Measurements from ENCODE around the gene RNF214.

Gene RNF214

DNA sequence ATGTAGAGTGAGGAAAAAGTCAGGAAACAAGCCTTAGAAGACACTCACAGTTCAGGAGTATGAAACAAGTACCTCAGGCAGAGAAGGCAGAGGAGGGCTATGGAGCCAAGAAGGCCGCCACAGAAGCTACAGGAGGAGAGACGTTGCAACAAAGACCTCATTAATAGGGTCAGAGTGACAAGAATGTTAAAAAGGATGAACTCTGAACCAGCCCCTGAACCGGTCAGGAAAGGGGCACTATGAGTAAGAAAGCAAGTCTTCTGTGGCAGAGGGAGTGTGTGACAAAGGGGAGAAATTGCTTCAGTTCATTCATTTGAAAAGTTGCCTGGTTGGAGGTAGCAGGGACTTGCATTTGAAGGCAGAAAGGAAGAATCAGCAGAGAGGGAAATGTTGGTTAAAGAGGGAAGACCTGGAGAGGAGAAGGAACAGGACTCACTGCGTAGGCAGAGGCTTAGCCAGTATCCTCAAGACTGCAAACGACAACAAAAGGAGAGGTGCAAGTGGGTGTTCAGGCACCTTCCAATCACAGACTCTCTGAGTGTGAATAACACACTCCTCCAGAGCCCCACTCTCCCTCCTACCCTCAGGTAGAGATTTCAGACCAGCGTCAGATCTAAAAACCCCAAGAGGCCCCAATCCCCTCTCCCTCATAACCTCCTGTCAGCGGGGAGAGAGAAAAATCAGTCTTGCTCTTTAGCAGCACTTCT is 17.9 kb upstream of the RNF214 start:
- DNase-seq (ENCODE audit: low read depth, low spot score) = no peak

GRCh38 chr11:117217141-117218084 is 15.1 kb upstream of the RNF214 start:
- DNase-seq (ENCODE audit: low read depth, low spot score) = peak; percentile 74

GRCh38 chr11:117218133-117218915 is 14.1 kb upstream of the RNF214 start:
- peak; percentile 58 for DNase-seq (ENCODE audit: low read depth, low spot score)

GRCh38 chr11:117219001-117219400 is 13.5 kb upstream of the RNF214 start:
- DNase-seq (ENCODE audit: low read depth, low spot score) = peak; percentile 0

GRCh38 chr11:117219455-117219854 is 13.0 kb upstream of the RNF214 start:
- DNase-seq (ENCODE audit: low read depth, low spot score) = no peak

- DNase-seq (ENCODE audit: low read depth, low spot score) = no peak
Observed at GRCh38 chr11:117219995-117220394, 12.5 kb upstream of the RNF214 start.

- no peak for DNase-seq (ENCODE audit: low read depth, low spot score)
Observed at GRCh38 chr11:117220568-117220967, 11.9 kb upstream of the RNF214 start.

DNA sequence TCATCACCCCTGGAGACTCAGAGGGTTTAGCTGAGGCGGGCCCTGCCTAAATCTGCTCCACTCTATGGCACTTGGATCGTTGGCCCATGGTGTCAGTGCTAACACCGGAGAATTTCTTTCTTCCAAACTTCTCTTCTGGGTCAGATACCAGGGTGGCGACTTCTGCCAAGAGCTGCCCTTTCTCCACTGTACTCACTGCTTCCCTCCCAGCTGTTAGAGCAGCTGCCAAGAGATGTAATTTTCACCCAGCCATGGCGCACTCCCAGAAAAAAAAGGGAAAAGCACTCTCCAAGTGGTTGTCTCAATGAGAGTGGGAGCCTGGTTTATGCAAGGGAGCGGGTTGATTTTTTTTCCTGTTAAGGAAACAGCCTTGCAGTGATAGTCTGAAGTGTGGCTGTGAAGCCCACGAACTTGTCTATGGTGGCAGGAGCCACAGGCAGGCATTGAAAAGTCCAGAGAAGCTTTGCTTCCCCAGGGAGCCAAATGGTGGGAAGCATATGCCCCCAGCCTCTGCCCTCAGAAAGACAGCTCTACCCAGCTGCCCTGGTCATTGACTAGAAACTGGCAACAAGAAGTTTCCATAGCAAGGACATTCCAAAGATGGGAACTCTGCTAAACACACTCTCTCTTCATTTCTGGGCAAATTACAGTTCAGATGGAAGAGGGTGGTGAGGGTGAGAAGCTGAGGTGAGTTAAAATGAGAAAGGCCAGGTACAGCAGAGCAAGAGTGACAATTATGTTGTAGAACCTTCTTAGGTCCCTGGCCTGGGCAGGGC is 11.3 kb upstream of the RNF214 start:
- DNase-seq (ENCODE audit: low read depth, low spot score) = no peak

DNA sequence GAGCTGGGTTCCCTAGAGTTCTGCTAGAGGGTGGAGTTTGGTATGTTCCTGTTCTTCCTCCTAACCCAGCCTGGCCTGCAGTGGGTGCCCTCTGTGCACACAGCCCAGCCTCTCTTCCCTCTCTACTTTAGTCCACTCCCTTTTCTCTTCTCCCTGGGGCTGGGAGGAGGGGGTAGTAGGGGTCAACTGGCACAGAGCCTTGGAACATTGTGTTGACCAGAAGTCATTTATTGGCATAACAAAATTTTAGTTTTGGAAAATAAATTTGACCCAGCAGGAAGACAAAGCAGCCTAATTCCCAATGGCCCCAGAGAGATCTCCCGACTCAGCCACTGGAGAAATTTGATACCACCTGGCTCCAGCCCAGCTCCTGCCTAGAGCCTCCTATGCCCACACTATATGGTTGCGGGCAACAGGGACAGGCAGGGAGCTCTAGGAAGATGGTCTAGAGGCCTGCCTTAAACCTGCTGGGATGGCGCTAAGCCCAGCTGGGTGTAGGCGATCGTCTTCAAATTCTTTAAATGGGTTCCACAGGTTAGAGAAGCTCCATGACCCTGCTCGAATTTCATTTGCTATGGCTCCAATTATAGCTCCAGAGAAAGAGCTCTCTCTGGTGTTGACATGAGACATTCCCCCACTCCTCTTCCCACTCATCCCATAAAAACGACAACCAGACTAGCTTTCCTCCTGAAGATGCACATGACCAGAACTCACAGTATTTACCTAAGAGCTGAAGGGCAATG is 10.5 kb upstream of the RNF214 start:
- DNase-seq (ENCODE audit: low read depth, low spot score) = peak; percentile 57

DNA sequence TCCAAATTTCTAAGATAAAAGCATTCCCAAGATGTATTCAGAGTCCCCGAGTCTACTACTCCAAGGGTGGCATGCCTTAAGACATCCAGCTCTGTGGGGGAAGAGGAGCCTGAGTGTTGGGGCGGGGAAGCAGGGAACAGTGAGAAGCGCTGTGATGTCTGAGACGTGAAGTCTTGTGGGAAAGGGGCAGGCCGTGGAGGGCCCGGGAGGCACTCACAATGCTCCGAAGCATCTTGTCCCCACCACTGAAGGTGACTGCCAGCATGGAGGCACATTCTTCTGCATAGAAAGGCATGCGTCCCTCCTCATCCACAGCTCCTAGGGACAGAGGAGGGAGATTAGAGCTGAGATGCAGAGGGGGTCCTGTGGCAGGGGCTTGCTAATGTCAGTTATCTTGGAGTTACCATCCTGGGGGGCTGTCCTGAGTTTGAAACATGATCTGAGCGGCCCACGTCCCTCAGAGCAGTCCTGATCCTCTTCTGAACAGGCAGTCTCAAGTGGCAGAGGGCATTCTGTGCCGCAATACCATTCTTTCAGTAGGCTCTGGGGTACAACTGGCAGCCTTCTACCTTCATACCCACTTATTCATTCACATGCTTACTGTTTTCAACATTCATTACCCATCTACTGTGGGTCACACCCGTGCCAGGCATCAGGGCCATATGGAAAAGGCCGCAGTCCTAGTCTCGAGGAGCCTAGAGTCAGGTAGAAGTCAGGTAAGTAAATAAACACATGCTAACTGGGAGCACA is 9.3 kb upstream of the RNF214 start:
- DNase-seq (ENCODE audit: low read depth, low spot score) = no peak

DNA sequence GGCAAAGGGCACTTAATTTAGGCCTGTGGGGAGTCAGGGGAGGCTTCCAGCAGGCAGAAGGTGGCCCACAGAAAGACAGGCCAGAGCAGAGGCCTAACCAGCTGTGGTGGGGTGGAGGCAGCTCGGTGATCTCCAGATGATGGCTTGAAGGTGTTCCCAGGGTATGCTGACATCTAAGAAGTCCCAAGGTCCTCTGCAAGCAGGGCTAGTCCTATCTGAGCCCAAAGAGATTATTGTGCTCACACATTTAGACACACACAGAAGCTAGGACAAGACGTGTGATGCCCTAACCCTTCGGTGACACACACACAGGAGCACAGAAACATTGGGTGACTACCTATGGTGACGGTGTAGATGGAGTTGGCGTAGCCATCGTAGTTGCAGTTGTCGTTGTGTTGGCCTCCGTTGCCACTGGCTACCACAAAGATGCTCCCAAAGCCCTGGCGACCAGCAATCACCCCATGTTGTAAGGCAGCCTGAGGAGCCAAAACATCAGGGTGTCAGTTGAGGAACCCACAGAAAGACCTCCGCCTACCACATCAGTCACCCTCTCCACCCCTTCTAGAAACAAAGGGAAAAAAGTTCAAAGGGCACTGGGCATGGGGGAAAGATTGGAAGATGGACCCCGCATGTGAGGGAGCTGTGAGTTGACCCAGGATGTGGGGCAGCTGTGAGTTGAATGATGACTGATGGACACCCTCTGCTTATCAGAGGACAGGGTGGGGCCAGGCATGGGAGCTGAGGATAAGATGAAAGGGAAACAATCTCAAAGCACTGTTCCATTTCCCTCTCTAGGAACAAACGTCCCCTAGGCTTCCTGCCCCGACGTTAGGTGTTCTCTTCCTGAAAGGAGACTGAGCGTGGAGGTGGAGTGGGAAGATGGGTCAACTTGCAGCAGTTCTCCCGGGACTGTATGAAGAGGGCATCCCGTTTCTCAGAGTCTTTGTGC is 8.5 kb upstream of the RNF214 start:
- no peak for DNase-seq (ENCODE audit: low read depth, low spot score)

- DNase-seq (ENCODE audit: low read depth, low spot score) = no peak
Observed at GRCh38 chr11:117225553-117226170, 6.8 kb upstream of the RNF214 start.

DNA sequence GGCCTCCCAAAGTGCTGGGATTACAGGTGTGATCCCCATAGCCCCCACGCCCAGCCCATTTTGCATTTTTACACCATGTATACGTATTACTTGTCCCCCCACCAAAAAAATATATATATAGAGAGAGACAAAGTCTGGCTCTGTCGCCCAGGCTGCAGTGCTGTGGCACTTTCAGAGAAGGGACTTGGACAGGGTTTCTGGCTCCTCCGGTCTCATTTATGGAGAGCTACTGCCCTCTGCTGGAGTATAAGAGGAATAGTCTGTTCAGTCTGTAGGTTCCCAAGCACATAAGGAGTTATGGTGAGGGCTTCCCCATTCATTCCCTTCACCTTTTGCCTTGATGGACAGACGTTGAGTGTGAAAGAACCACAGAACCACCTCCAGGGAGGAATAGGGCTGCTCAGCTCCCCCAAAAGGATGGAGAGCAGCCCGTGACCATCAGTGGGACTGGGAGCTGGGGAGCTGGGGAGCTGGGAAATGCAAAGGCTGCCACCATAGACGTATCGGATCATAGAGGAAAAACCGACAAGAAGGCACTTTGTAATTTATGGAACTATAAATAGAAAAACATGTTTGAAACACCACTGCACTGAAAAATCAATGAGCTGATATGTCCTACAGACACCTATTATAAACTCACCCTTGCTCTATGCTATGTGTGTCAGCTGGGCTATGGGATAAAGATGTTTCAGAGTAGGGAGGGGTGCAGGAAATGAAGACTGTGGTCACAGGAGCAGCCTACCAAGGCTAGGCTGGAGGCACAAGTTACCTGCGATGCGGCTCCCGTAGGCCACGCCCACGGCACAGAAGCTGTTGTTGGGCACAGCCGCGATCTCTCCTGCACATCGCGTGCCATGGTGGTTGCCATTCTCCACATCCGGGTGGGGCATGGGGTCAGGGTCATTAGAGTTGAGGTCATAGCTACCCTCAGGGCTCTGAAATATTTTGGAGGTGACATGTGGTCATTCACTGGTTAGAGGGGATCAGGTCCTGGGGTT is 5.8 kb upstream of the RNF214 start:
- peak; percentile 86 for DNase-seq (ENCODE audit: low read depth, low spot score)

DNA sequence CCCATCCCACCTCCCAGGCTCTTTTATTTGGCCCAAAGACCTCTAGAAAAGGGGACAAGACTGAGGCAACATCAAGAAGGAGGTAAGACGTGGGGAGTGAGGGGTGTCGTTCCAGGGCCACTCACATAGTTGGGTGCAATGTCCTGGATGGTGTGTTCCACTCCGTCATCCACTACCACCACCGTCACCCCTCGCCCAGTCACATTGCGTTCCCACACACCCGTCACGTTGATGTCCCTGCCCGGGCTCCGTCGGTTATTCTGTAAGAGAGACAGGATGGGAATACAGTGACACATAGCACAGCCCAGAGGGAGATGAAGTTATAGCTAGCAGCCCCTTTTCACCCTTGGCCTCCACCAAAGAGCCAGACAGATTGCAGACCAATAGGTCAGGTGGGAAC is 4.4 kb upstream of the RNF214 start:
- no peak for DNase-seq (ENCODE audit: low read depth, low spot score)

DNA sequence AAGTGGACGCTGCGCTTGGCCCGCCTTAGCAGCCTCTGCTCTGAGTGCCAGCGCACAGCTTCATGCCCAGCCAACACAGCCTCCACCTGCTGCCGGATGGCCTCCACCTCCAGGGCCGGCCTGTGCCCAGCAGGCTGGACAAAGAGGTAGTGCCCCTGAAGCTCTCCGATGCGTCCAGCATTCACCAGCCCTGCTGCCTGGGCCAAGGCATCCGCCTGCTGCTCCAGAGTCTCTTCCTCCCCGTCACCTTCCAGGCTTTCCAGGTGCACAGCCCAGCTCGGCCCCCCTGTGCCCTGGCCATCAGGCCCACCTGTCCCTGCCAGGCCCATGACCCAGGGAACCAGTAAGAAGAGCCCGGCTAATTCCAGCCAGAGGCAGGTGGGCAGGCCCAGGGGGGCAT is 3.1 kb upstream of the RNF214 start:
- DNase-seq (ENCODE audit: low read depth, low spot score) = no peak

DNA sequence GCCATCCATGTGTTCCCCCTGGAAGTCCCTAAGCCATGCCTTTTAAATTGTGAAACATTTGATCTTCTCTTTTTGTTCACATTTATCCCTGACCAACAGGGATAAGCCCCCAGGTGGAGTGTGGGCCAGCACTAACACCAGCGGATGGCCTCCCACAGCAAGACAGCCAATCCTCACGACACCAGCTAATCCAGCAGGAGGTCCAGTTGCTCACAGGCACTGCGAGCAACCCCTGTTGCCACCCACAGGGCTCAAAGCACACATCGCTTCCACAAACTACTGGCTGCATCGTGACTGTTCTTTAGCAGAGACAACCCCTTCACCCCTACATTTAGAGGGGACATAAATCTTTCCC is 2.6 kb upstream of the RNF214 start:
- DNase-seq (ENCODE audit: low read depth, low spot score) = no peak

- DNase-seq (ENCODE audit: low read depth, low spot score) = no peak
Observed at GRCh38 chr11:117230286-117230961, 2.0 kb upstream of the RNF214 start.

All from astrocyte of the hippocampus (primary cell).